Hepatocyte (in vitro differentiated cells): ENCODE data around the gene ARHGAP25. TPM values are rescaled to one million over a fixed set of nuclear protein-coding genes. Genes with fewer than 3 reads are reported as not detected.

Source experiments
- DNase-seq: peaks from one replicate; pipeline ENCODE4 v3.0.0-alpha.2; 2016; ENCODE audit warnings: low spot score
- H2AFZ ChIP-seq: fragments of 200-600 bp; sonication (generic); 2 replicates; pipeline ENCODE4 v1.6.0; 2016; ENCODE audit warnings: antibody characterized with exemption, mild to moderate bottlenecking
- H3K27ac ChIP-seq: fragments of 200-600 bp; sonication (generic); 2 replicates; pipeline ENCODE4 v1.5.1; 2016; ENCODE audit warnings: mild to moderate bottlenecking
- H3K27me3 ChIP-seq: fragments of 200-600 bp; sonication (generic); 2 replicates; pipeline ENCODE4 v1.6.1; 2016
- H3K36me3 ChIP-seq: fragments of 200-600 bp; sonication (generic); replicated peaks from 2 replicates; pipeline ENCODE4 v1.5.1; 2016; ENCODE audit warnings: low read depth; ENCODE audit not compliant: insufficient read depth
- H3K4me1 ChIP-seq: fragments of 200-600 bp; sonication (generic); 2 replicates; pipeline ENCODE4 v1.5.1; 2016; ENCODE audit warnings: mild to moderate bottlenecking, moderate library complexity; ENCODE audit not compliant: insufficient read depth
- H3K4me2 ChIP-seq: fragments of 200-600 bp; sonication (generic); 2 replicates; pipeline ENCODE4 v1.6.0; 2016
- H3K4me3 ChIP-seq: fragments of 200-600 bp; sonication (generic); 2 replicates; pipeline ENCODE4 v1.5.1; 2016; ENCODE audit warnings: mild to moderate bottlenecking
- H3K79me2 ChIP-seq: fragments of 200-600 bp; sonication (generic); 2 replicates; pipeline ENCODE4 v1.6.0; 2017; ENCODE audit warnings: mild to moderate bottlenecking
- H3K9me2 ChIP-seq: fragments of 200-600 bp; sonication (generic); replicated peaks from 2 replicates; pipeline ENCODE4 v1.6.0; 2017; ENCODE audit warnings: mild to moderate bottlenecking; ENCODE audit not compliant: insufficient read depth
- H3K9me3 ChIP-seq: fragments of 200-600 bp; sonication (generic); 2 replicates; pipeline ENCODE4 v1.5.1; 2016; ENCODE audit warnings: low read depth, mild to moderate bottlenecking
- H4K20me1 ChIP-seq: fragments of 200-600 bp; sonication (generic); 2 replicates; pipeline ENCODE4 v1.6.0; 2016; ENCODE audit warnings: mild to moderate bottlenecking; ENCODE audit not compliant: insufficient read depth, poor library complexity, severe bottlenecking
- EZH2 ChIP-seq: fragments of 200-600 bp; sonication (generic); IDR thresholded peaks from 2 replicates; pipeline ENCODE4 v1.6.1; 2016; ENCODE audit warnings: antibody characterized with exemption, mild to moderate bottlenecking, borderline replicate concordance
- EZH2phosphoT487 ChIP-seq: fragments of 200-600 bp; sonication (generic); IDR thresholded peaks from one replicate; pipeline ENCODE4 v1.6.1; 2018; ENCODE audit warnings: antibody characterized with exemption, mild to moderate bottlenecking, low read depth, moderate library complexity; ENCODE audit not compliant: unreplicated experiment, severe bottlenecking
- WGBS: methylation state at CpG from one replicate; pipeline ENCODE4 v1.1.6; 2016; ENCODE audit warnings: low lambda C conversion rate; ENCODE audit errors: missing lambda C conversion rate; 5-methylcytosine and 5-hydroxymethylcytosine counted together
- polyA plus RNA-seq: library from polyadenylated mRNA; unstranded; fragments of >200 nt; fragmentation: Nextera tagmentation; extraction: Ambion mirVana; gene quantifications from 2 replicates; pipeline ENCODE4 v1.2.1, GENCODE V29; 2016
- total RNA-seq: library from RNA; depleted of rRNA; stranded (reverse); fragments of >200 nt; gene quantifications from 2 replicates; pipeline ENCODE4 v1.2.3, GENCODE V29; 2014
- TF ChIP-seq, protein P1 (sequence below): fragments of 200-600 bp; sonication (generic); IDR thresholded peaks from 2 replicates; pipeline ENCODE4 v1.5.1; 2016; ENCODE audit warnings: antibody characterized with exemption, mild to moderate bottlenecking; ENCODE audit not compliant: poor library complexity

ARHGAP25 gene
- total and polyA plus RNA-seq, 2 experiments from 2014 or later: 0.21 to 0.47 TPM

DNA sequence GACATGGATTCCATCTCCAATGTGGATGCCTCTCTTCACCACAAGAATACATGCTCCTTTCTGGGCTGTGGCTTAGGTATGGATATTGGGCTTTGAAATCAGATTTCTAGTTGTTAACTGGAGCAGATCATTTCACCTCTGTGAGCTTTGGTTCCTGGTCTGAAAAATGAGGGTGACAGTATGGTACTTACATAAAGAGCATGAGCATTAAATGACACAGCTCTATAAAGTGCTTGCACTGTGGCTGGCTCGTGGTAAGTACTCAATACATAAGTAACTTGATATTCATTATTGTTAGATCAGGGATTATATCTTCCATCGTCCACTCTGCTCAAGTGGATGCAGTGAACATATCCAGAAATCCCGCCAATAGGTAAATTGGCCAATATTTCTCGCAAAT, 33.4 kb downstream of the ARHGAP25 start:
- TF ChIP-seq, protein P1, sequence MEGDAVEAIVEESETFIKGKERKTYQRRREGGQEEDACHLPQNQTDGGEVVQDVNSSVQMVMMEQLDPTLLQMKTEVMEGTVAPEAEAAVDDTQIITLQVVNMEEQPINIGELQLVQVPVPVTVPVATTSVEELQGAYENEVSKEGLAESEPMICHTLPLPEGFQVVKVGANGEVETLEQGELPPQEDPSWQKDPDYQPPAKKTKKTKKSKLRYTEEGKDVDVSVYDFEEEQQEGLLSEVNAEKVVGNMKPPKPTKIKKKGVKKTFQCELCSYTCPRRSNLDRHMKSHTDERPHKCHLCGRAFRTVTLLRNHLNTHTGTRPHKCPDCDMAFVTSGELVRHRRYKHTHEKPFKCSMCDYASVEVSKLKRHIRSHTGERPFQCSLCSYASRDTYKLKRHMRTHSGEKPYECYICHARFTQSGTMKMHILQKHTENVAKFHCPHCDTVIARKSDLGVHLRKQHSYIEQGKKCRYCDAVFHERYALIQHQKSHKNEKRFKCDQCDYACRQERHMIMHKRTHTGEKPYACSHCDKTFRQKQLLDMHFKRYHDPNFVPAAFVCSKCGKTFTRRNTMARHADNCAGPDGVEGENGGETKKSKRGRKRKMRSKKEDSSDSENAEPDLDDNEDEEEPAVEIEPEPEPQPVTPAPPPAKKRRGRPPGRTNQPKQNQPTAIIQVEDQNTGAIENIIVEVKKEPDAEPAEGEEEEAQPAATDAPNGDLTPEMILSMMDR: no peak
- TF ChIP-seq EZH2phosphoT487 (no peak), EZH2 (no peak)
- peaks cover 26% of the 10 kb centered on the region for H3K4me1 ChIP-seq

DNA sequence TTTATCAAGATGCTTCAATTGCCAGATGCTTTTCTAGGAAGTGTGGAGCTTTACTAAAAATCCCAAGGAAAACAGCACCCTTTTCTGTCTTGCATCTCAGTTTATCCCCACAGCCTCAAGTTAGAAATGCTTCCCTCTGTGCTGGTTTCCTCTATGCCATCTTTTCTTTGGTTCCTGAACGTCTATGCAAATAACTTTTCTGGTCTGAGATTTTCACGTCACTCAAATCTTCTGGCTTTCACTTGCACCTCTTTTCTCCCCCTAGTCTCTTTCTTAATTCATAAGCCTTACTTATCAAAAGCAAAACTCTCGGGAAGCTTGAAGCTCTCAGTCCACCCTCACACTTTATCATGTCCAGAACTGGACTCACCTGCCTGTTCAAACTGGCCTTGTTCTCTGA, 33.9 kb downstream of the ARHGAP25 start:
- TF ChIP-seq, protein P1: no peak
- TF ChIP-seq EZH2: no peak
- Histone ChIP-seq H3K4me3 (no peak overlapping the region), H3K4me1 (peaks cover 22% of the 10 kb centered on the region), H3K9me2 (no peaks in the 10 kb centered on the region), H3K4me2 (no peak overlapping the region), H4K20me1 (no peaks in the 10 kb centered on the region), H3K9me3 (no peaks in the 10 kb centered on the region), H3K79me2 (no peaks in the 10 kb centered on the region), H3K27me3 (no peaks in the 10 kb centered on the region), H3K36me3 (no peaks in the 10 kb centered on the region), H2AFZ (no peak overlapping the region), H3K27ac (no peak overlapping the region)
- WGBS: 81% methylated on average over 3 of the region's 3 CpGs
- DNase-seq: no peak

More for the DNA sequence above, 33.4 kb downstream of the ARHGAP25 start:
- no peak overlapping the region for H2AFZ ChIP-seq
- no peaks in the 10 kb centered on the region for H3K36me3 ChIP-seq
- H4K20me1 ChIP-seq: no peaks in the 10 kb centered on the region
- no peaks in the 10 kb centered on the region for H3K79me2 ChIP-seq
- DNase-seq: no peak
- no peaks in the 10 kb centered on the region for H3K9me2 ChIP-seq
- no peak overlapping the region for H3K4me3 ChIP-seq
- H3K27ac ChIP-seq: no peak overlapping the region
- no peak overlapping the region for H3K4me2 ChIP-seq
- no peaks in the 10 kb centered on the region for H3K9me3 ChIP-seq
- WGBS: 81% methylated on average over 4 of the region's 4 CpGs
- no peaks in the 10 kb centered on the region for H3K27me3 ChIP-seq

DNA sequence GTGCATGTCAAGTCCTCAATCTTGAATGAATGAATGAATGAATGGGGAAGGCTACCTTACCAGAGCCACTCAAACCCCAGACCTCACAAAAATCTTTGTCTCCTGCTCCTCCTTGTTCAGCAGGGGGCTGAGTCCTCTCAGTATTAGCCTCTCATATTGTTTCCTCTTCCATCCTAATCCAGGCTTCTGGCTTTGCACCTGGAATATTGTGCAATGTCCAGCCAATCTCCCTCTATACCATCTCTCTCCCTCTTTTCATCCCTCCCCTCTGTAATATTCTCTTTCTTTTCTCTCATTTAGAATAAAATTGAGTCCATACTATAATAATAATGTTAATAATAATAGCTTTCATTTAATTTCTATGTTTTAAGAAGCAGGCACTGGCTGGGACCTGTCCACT, 34.3 kb downstream of the ARHGAP25 start:
- H2AFZ ChIP-seq: no peak overlapping the region
- H3K79me2 ChIP-seq: no peaks in the 10 kb centered on the region
- no peaks in the 10 kb centered on the region for H4K20me1 ChIP-seq
- peaks cover 17% of the 10 kb centered on the region for H3K4me1 ChIP-seq
- H3K4me2 ChIP-seq: no peak overlapping the region
- no peaks in the 10 kb centered on the region for H3K9me3 ChIP-seq
- no peak for DNase-seq
- no peaks in the 10 kb centered on the region for H3K9me2 ChIP-seq
- H3K27ac ChIP-seq: no peak overlapping the region
- H3K4me3 ChIP-seq: no peak overlapping the region
- no peaks in the 10 kb centered on the region for H3K27me3 ChIP-seq
- no peaks in the 10 kb centered on the region for H3K36me3 ChIP-seq
- TF ChIP-seq EZH2: no peak
- TF ChIP-seq EZH2phosphoT487: no peak

DNA sequence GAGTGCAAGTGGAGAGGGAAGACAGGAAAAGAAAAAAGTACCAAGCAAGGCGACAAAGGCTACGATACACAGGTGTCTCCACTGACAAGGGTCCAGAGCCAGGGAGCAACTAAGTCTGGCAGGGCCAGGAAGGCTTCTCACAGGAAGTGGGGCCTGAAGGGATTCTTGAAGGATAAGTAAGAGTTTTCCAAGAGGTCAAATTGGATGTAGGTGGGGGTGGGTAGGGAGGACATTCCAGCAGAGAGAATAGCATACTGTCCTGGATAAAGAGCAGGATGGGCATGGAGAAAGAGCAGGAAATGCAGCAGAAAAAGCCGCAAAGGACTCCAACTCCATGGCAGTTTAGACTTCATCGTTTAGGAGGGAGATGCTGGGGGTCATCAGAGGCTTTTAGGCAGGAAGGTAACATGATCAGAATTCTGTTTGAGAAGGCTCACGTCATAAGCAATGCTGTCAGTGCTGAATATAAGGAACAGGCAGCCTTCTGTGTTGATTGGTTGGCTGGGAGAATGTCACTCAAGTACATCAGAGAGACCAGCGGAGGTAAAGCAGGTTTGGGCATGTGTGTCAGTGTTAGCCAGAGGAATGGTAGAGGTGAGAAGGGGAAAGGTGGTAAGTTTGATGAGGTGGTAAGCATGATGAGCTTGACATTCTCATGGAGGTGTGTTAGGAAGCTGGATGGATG, 35.1 kb downstream of the ARHGAP25 start:
- Histone ChIP-seq H4K20me1 (no peaks in the 10 kb centered on the region), H3K36me3 (no peaks in the 10 kb centered on the region), H3K27me3 (no peaks in the 10 kb centered on the region), H3K9me2 (no peaks in the 10 kb centered on the region), H2AFZ (no peak overlapping the region), H3K79me2 (no peaks in the 10 kb centered on the region), H3K9me3 (no peaks in the 10 kb centered on the region), H3K4me3 (no peak overlapping the region), H3K4me2 (no peak overlapping the region), H3K4me1 (peaks cover 12% of the 10 kb centered on the region), H3K27ac (no peak overlapping the region)
- DNase-seq: no peak
- 77% methylated on average over 6 of the region's 6 CpGs for WGBS
- TF ChIP-seq EZH2phosphoT487 (no peak), EZH2 (no peak)
- TF ChIP-seq, protein P1: no peak
